HepG2 (cell line): ENCODE data around the gene NUDT9. TPM values are rescaled to one million over a fixed set of nuclear protein-coding genes. Genes with fewer than 3 reads are reported as not detected.
A peak's percentile ranks its signal among the peaks of the same experiment; 100 is the strongest.

Experiments used
- ARNT ChIP-seq: fragments of 450-650 bp; IDR thresholded peaks from 2 replicates; pipeline ENCODE4 v1.6.1; 2017
- CCAR2 ChIP-seq: fragments of 200-400 bp; formaldehyde crosslinking; optimal IDR thresholded peaks from 2 replicates; pipeline ENCODE3; 2018; ENCODE audit warnings: low read depth, mild to moderate bottlenecking, low read length, moderate library complexity
- CREBL2 ChIP-seq: sonication (generic); formaldehyde crosslinking; IDR thresholded peaks from 2 replicates; pipeline ENCODE4 v1.8.1; 2023; ENCODE audit warnings: missing genetic modification reagents, mild to moderate bottlenecking, borderline replicate concordance
- DNMT1 ChIP-seq: sonication (generic); formaldehyde crosslinking; IDR thresholded peaks from 2 replicates; pipeline ENCODE4 v1.5.1; 2020; ENCODE audit warnings: mild to moderate bottlenecking, missing genetic modification reagents
- HDAC2 ChIP-seq: sonication (generic); formaldehyde crosslinking; IDR thresholded peaks from 2 replicates; pipeline ENCODE4 v1.4.0; 2020; ENCODE audit warnings: missing genetic modification reagents
- HNRNPL ChIP-seq: fragments of 200-400 bp; formaldehyde crosslinking; IDR thresholded peaks from 2 replicates; pipeline ENCODE4 v1.6.1; 2017; ENCODE audit warnings: mild to moderate bottlenecking, low read depth, low read length
- IRX3 ChIP-seq: sonication (generic); formaldehyde crosslinking; IDR thresholded peaks from 2 replicates; pipeline ENCODE4 v1.8.1; 2023; ENCODE audit warnings: mild to moderate bottlenecking, low read depth, missing genetic modification reagents, borderline replicate concordance
- MATR3 ChIP-seq: sonication (generic); formaldehyde crosslinking; IDR thresholded peaks from 2 replicates; pipeline ENCODE4 v1.4.0; 2020; ENCODE audit warnings: missing genetic modification reagents
- ONECUT2 ChIP-seq: sonication (generic); formaldehyde crosslinking; IDR thresholded peaks from 2 replicates; pipeline ENCODE4 v1.4.0; 2020; ENCODE audit warnings: missing genetic modification reagents
- SP140L ChIP-seq: sonication (generic); formaldehyde crosslinking; IDR thresholded peaks from 2 replicates; pipeline ENCODE4 v1.4.0; 2020; ENCODE audit warnings: missing genetic modification reagents, borderline replicate concordance
- SPEN ChIP-seq: sonication (generic); formaldehyde crosslinking; IDR thresholded peaks from 2 replicates; pipeline ENCODE4 v1.5.1; 2020; ENCODE audit warnings: low read depth, mild to moderate bottlenecking, missing genetic modification reagents
- TCF12 ChIP-seq, 2 experiments: fragments of 450-650 bp in 1 of 2; sonication (generic) in 1 of 2; formaldehyde crosslinking in 1 of 2; IDR thresholded peaks; 2 replicates each; pipeline versions ENCODE4 v1.6.1 to v1.8.0; 2017 to 2022; ENCODE audit warnings: antibody characterized with exemption in 1 of 2, mild to moderate bottlenecking in 1 of 2, missing genetic modification reagents in 1 of 2, moderate library complexity in 1 of 2
- TFAP4 ChIP-seq: sonication (generic); IDR thresholded peaks from 2 replicates; pipeline ENCODE4 v1.6.1; 2016; ENCODE audit warnings: low read depth, borderline replicate concordance
- U2AF2 ChIP-seq: fragments of 200-400 bp; formaldehyde crosslinking; IDR thresholded peaks from 2 replicates; pipeline ENCODE4 v1.6.1; 2017; ENCODE audit warnings: low read depth, mild to moderate bottlenecking, low read length
- ZBTB25 ChIP-seq: IDR thresholded peaks from 2 replicates; pipeline ENCODE4 v1.6.1; 2018; ENCODE audit warnings: missing genetic modification reagents
- ZFP36 ChIP-seq: fragments of 150-350 bp; IDR thresholded peaks from 2 replicates; pipeline ENCODE4 v1.6.1; 2018; ENCODE audit warnings: borderline replicate concordance, low read length, low read depth; ENCODE audit not compliant: partially characterized antibody
- ZGPAT ChIP-seq: IDR thresholded peaks from 2 replicates; pipeline ENCODE4 v1.6.1; 2016; ENCODE audit warnings: mild to moderate bottlenecking
- ZKSCAN1 ChIP-seq: fragments of 150-350 bp; IDR thresholded peaks from 2 replicates; pipeline ENCODE4 v1.6.1; 2014; ENCODE audit warnings: low read length
- ZNF160 ChIP-seq: sonication (generic); formaldehyde crosslinking; IDR thresholded peaks from 2 replicates; pipeline ENCODE4 v1.8.0; 2022; ENCODE audit warnings: mild to moderate bottlenecking, inconsistent platforms, missing genetic modification reagents
- ZNF468 ChIP-seq: sonication (generic); formaldehyde crosslinking; IDR thresholded peaks from 2 replicates; pipeline ENCODE4 v1.8.0; 2022; ENCODE audit warnings: mild to moderate bottlenecking, moderate library complexity, missing genetic modification reagents
- ZNF510 ChIP-seq: sonication (generic); formaldehyde crosslinking; IDR thresholded peaks from 2 replicates; pipeline ENCODE4 v1.4.0; 2020; ENCODE audit warnings: low read depth, mild to moderate bottlenecking, missing genetic modification reagents
- ZNF572 ChIP-seq: sonication (generic); formaldehyde crosslinking; IDR thresholded peaks from 2 replicates; pipeline ENCODE4 v1.5.1; 2020; ENCODE audit warnings: mild to moderate bottlenecking, missing genetic modification reagents
- ZNF850 ChIP-seq: sonication (generic); formaldehyde crosslinking; conservative IDR thresholded peaks from 2 replicates; pipeline ENCODE4 v1.9.0; 2021; ENCODE audit warnings: mild to moderate bottlenecking, missing genetic modification reagents
- polyA plus RNA-seq, 8 experiments: library from polyadenylated mRNA; depleted of rRNA in 3 of 8; stranded (reverse) in 7 of 8; unstranded in 1 of 8; fragments of >200 nt; fragmentation: Illumina TruSeq in 4 of 8; extraction: Trizol in 4 of 8; gene quantifications; 2 replicates each; pipeline versions ENCODE4 v1.2.1 to v1.2.3, GENCODE V29; 2011 to 2016; ENCODE audit warnings: low read depth in 4 of 8, missing spikeins in 1 of 8, mixed read lengths in 1 of 8; ENCODE audit not compliant: insufficient read depth in 1 of 8
- total RNA-seq, 5 experiments: library from RNA; depleted of rRNA; stranded (reverse); fragments of >200 nt; fragmentation: Illumina TruSeq; extraction: Trizol; gene quantifications; 2 replicates each; pipeline ENCODE4 v1.2.3, GENCODE V29; 2016; ENCODE audit warnings: low read depth in 1 of 5

The NUDT9 gene
- total and polyA plus RNA-seq, 2 of the 13 experiments (the other 11 are each of a cell fraction or from before 2014, with no cell fraction given), result 10.4 to 12.3 TPM

- TF ChIP-seq HDAC2 (CRISPR knock-in tag) (peak; percentile 71), SPEN (CRISPR knock-in tag) (peak; percentile 89), TFAP4 (peak; percentile 17; the same call in 1 of the 2 replicates), MATR3 (no peak), ZFP36 (no peak), IRX3 (CRISPR knock-in tag) (no peak), CCAR2 (no peak), ARNT (no peak), TCF12 (IDR thresholded peaks at IDR 0.05) (no peak), TCF12 (CRISPR knock-in tag; IDR thresholded peaks at IDR 0.05) (no peak), CREBL2 (CRISPR knock-in tag) (peak; percentile 75; the same call in 1 of the 2 replicates), HNRNPL (0 out of 2 replicates have a peak, but pooled peaks have one; percentile 46), DNMT1 (CRISPR knock-in tag) (peak; percentile 21; the same call in 1 of the 2 replicates), SP140L (CRISPR knock-in tag) (peak; percentile 94; the same call in 1 of the 2 replicates), U2AF2 (no peak), ZGPAT (CRISPR knock-in tag) (peak; percentile 70; the same call in 1 of the 2 replicates), ZNF850 (CRISPR knock-in tag) (no peak), ONECUT2 (CRISPR knock-in tag) (peak; percentile 66), ZKSCAN1 (no peak; the same call in none of the 2 replicates), ZNF510 (CRISPR knock-in tag) (peak; percentile 66; the same call in 1 of the 2 replicates), ZNF160 (0 out of 2 replicates have a peak, but pooled peaks have one; percentile 43), ZBTB25 (CRISPR knock-in tag) (peak; percentile 77; the same call in 1 of the 2 replicates), ZNF572 (CRISPR knock-in tag) (peak; percentile 93), ZNF468 (CRISPR knock-in tag) (no peak)
Observed at GRCh38 chr4:87422104-87423052, at the start of gene NUDT9 (continued).
